Measurements from ENCODE around the gene TMEM259.

DNA sequence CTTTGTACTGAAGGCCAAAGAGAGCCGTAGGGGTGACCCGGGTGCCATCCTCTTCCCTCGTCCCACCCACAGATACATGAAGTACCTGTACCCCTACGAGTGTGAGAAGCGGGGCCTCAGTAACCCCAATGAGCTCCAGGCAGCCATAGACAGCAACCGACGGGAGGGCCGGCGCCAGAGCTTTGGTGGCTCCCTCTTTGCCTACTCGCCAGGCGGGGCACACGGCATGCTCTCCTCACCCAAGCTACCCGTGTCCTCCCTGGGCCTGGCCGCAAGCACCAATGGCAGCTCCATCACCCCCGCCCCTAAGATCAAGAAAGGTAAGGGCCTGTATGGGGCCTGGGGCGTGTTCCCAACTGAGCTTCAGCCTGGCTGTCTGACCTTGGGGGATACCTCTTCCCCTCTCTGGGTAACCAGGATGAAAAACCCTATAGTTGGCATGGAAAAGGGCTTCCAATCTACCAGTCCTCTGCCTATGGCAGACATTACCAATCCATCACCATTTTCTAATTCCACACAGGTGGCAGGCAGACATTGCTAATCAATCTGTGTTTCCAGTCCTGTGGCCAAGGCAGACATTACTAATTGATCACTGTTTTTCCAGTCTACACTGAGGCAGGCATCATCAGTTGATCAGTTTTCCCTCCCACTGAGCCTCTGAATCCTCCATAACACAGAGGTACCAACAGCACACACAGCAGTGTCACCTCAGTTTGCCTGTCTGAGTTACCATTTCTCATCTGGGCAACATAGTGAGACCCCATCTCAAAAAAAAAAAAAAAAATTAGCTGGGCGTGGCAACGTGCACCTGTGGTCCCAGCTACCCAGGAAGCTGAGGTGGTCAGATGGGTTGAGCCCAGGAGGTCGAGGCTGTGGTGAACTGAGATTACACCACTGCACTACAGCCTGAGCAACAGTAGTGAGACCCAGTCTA lies 55.9 kb downstream of the TMEM259 start:
- no peak for TF ChIP-seq EZH2phosphoT487 (IDR thresholded peaks at IDR 0.05)
- TF ChIP-seq, protein P1, sequence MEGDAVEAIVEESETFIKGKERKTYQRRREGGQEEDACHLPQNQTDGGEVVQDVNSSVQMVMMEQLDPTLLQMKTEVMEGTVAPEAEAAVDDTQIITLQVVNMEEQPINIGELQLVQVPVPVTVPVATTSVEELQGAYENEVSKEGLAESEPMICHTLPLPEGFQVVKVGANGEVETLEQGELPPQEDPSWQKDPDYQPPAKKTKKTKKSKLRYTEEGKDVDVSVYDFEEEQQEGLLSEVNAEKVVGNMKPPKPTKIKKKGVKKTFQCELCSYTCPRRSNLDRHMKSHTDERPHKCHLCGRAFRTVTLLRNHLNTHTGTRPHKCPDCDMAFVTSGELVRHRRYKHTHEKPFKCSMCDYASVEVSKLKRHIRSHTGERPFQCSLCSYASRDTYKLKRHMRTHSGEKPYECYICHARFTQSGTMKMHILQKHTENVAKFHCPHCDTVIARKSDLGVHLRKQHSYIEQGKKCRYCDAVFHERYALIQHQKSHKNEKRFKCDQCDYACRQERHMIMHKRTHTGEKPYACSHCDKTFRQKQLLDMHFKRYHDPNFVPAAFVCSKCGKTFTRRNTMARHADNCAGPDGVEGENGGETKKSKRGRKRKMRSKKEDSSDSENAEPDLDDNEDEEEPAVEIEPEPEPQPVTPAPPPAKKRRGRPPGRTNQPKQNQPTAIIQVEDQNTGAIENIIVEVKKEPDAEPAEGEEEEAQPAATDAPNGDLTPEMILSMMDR (IDR thresholded peaks at IDR 0.05) = no peak

All from neural progenitor cell (in vitro differentiated cells).